ENCODE data around the gene PHAF1. TPM values are rescaled to one million over a fixed set of nuclear protein-coding genes. Genes with fewer than 3 reads are reported as not detected.

PHAF1 gene
- total and polyA plus RNA-seq, 4 donors = 26.6 to 42.4 (median 28.4) TPM

DNA sequence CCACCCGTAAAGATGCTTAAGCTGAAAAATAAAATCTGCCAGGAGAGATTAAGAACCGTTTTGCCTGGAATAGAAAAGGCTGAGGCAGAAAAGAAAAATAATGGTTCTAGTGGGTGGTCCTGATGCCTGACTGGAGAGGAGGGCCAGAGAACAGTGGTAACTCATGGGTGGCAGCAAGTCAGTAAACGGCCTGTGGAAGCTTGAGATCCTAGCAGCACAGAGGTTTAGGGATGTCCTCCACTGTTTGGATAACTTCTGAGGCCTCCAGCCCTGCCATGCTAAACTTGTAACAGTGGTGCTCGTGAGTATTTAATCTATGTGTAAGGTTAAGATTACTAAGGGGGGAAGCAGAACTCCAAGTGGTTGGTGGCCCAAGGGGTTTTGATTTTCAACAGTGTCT lies 21.2 kb upstream of the PHAF1 start:
- Histone ChIP-seq H3K36me3 (ENCODE audit: control insufficient read depth in 4 of 4, insufficient read depth in 3 of 4, low read depth in 1 of 4, low read length in 3 of 4) (peaks cover 0 to 3% (median 0%) of the 10 kb centered on the region in 4 donors), H3K4me1 (ENCODE audit: control insufficient read depth in 4 of 4, insufficient read depth in 4 of 4, low read length in 3 of 4) (no peaks in the 10 kb centered on the region), H3K9me3 (ENCODE audit: control insufficient read depth in 4 of 4, low read length in 3 of 4) (no peaks in the 10 kb centered on the region), H3K9ac (ENCODE audit: low read depth in 1 of 2, low read length in 2 of 2) (no peak overlapping the region), H3K27me3 (ENCODE audit: control insufficient read depth in 4 of 4, insufficient read depth in 4 of 4, low read length in 3 of 4) (no peaks in the 10 kb centered on the region), H3K4me3 (ENCODE audit: low read depth in 1 of 3, low read length in 3 of 3) (no peak overlapping the region), H3K27ac (ENCODE audit: low read depth in 1 of 2, low read length in 2 of 2) (no peak overlapping the region)
- TF ChIP-seq GABPA (IDR thresholded peaks at IDR 0.05 in 1 of 2, conservative IDR thresholded peaks at IDR 0.05 in 1 of 2) (no peak), HNF4A (conservative IDR thresholded peaks at IDR 0.05) (no peak), SP1 (IDR thresholded peaks at IDR 0.05) (no peak), RXRA (IDR thresholded peaks at IDR 0.05) (no peak), YY1 (IDR thresholded peaks at IDR 0.05) (no peak), JUND (IDR thresholded peaks at IDR 0.05) (no peak), TAF1 (conservative IDR thresholded peaks at IDR 0.05) (no peak), HNF4G (IDR thresholded peaks at IDR 0.05) (no peak), FOXA1 (IDR thresholded peaks at IDR 0.05) (no peak), RAD21 (IDR thresholded peaks at IDR 0.05) (no peak), FOXA2 (IDR thresholded peaks at IDR 0.05) (no peak), EGR1 (IDR thresholded peaks at IDR 0.05; ENCODE audit: low read depth in 2 of 2) (no peak), NR2F2 (IDR thresholded peaks at IDR 0.05) (no peak)
- TF ChIP-seq, protein P1, sequence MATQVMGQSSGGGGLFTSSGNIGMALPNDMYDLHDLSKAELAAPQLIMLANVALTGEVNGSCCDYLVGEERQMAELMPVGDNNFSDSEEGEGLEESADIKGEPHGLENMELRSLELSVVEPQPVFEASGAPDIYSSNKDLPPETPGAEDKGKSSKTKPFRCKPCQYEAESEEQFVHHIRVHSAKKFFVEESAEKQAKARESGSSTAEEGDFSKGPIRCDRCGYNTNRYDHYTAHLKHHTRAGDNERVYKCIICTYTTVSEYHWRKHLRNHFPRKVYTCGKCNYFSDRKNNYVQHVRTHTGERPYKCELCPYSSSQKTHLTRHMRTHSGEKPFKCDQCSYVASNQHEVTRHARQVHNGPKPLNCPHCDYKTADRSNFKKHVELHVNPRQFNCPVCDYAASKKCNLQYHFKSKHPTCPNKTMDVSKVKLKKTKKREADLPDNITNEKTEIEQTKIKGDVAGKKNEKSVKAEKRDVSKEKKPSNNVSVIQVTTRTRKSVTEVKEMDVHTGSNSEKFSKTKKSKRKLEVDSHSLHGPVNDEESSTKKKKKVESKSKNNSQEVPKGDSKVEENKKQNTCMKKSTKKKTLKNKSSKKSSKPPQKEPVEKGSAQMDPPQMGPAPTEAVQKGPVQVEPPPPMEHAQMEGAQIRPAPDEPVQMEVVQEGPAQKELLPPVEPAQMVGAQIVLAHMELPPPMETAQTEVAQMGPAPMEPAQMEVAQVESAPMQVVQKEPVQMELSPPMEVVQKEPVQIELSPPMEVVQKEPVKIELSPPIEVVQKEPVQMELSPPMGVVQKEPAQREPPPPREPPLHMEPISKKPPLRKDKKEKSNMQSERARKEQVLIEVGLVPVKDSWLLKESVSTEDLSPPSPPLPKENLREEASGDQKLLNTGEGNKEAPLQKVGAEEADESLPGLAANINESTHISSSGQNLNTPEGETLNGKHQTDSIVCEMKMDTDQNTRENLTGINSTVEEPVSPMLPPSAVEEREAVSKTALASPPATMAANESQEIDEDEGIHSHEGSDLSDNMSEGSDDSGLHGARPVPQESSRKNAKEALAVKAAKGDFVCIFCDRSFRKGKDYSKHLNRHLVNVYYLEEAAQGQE (IDR thresholded peaks at IDR 0.05) = no peak
- TF ChIP-seq, protein P2, sequence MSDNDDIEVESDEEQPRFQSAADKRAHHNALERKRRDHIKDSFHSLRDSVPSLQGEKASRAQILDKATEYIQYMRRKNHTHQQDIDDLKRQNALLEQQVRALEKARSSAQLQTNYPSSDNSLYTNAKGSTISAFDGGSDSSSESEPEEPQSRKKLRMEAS (IDR thresholded peaks at IDR 0.05) = no peak
- TF ChIP-seq, protein P3, sequence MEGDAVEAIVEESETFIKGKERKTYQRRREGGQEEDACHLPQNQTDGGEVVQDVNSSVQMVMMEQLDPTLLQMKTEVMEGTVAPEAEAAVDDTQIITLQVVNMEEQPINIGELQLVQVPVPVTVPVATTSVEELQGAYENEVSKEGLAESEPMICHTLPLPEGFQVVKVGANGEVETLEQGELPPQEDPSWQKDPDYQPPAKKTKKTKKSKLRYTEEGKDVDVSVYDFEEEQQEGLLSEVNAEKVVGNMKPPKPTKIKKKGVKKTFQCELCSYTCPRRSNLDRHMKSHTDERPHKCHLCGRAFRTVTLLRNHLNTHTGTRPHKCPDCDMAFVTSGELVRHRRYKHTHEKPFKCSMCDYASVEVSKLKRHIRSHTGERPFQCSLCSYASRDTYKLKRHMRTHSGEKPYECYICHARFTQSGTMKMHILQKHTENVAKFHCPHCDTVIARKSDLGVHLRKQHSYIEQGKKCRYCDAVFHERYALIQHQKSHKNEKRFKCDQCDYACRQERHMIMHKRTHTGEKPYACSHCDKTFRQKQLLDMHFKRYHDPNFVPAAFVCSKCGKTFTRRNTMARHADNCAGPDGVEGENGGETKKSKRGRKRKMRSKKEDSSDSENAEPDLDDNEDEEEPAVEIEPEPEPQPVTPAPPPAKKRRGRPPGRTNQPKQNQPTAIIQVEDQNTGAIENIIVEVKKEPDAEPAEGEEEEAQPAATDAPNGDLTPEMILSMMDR (IDR thresholded peaks at IDR 0.05; ENCODE audit: low read depth, low read length, missing input control) = no peak
- TF ChIP-seq, protein P4, sequence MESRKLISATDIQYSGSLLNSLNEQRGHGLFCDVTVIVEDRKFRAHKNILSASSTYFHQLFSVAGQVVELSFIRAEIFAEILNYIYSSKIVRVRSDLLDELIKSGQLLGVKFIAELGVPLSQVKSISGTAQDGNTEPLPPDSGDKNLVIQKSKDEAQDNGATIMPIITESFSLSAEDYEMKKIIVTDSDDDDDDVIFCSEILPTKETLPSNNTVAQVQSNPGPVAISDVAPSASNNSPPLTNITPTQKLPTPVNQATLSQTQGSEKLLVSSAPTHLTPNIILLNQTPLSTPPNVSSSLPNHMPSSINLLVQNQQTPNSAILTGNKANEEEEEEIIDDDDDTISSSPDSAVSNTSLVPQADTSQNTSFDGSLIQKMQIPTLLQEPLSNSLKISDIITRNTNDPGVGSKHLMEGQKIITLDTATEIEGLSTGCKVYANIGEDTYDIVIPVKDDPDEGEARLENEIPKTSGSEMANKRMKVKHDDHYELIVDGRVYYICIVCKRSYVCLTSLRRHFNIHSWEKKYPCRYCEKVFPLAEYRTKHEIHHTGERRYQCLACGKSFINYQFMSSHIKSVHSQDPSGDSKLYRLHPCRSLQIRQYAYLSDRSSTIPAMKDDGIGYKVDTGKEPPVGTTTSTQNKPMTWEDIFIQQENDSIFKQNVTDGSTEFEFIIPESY (IDR thresholded peaks at IDR 0.05) = no peak
- TF ChIP-seq, protein P5, sequence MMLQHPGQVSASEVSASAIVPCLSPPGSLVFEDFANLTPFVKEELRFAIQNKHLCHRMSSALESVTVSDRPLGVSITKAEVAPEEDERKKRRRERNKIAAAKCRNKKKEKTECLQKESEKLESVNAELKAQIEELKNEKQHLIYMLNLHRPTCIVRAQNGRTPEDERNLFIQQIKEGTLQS (IDR thresholded peaks at IDR 0.05) = no peak
- 88% methylated on average over 4 of the region's 4 CpGs for WGBS
- DNase-seq (ENCODE audit: low spot score) = no peak
